Measurements from ENCODE around the gene SYNJ2. TPM values are rescaled to one million over a fixed set of nuclear protein-coding genes. Genes with fewer than 3 reads are reported as not detected.
A peak's percentile ranks its signal among the peaks of the same experiment; 100 is the strongest.

The SYNJ2 gene
- total RNA-seq, 5 donors from 2014 or later (not counting 1 experiment from before 2014, with no cell fraction given), result 20.0 to 37.0 (median 22.3) TPM

DNA sequence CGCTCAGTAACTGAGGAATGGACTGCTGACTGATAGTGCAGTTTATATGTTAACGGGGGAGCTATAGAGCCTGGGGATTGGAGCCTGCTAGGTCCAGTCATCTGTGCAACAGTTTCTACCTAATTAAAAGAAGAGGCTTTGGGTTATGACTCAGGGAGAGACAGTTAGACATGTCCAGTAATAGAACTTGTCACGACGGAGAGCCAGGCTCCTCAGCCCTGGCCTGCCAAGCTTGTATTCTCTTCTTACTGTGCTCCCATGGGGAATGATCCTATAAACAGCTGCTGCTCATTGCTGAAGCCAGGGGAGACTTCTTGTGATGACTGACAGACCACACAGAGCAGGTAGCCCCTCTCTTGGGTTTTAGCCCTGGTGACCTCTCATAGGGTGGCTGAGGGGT lies 69.3 kb downstream of the SYNJ2 start:
- H3K4me3 ChIP-seq (ENCODE audit: control insufficient read depth in 1 of 2, extremely low read depth in 1 of 2, low read length in 1 of 2), result no peak overlapping the region
- ChIA-PET POLR2A (no interaction called here), CTCF (interaction anchor here in 1 of 2 donors (0.7 kb wide), 1 partner anchor 10 kb away, joined by 3 read pairs; no protein-coding TSS in a partner anchor)
- H3K4me1 ChIP-seq (ENCODE audit: control insufficient read depth in 1 of 2, extremely low read depth in 1 of 2, insufficient read depth in 2 of 2, low read length in 2 of 2), result peaks cover 12 to 16% of the 10 kb centered on the region in 2 experiments
- no peaks in the 10 kb centered on the region for H3K27me3 Mint-ChIP-seq
- peaks cover 6 to 9% of the 10 kb centered on the region in 2 donors for H3K36me3 ChIP-seq (ENCODE audit: control insufficient read depth in 2 of 2, extremely low read depth in 1 of 2, insufficient read depth in 1 of 2, low read length in 1 of 2)
- DNase-seq, result no peak
- peaks cover 16 to 19% (median 19%) of the 10 kb centered on the region in 3 donors for H3K4me1 Mint-ChIP-seq
- no peak overlapping the region for H3K27ac Mint-ChIP-seq
- H3K27me3 ChIP-seq (replicated peaks in 1 of 2; ENCODE audit: control insufficient read depth in 2 of 2, extremely low read depth in 1 of 2, insufficient read depth in 2 of 2, low read length in 1 of 2), result no peaks in the 10 kb centered on the region
- WGBS (ENCODE audit: insufficient coverage), result 90% methylated on average over 3 of the region's 4 CpGs
- no peak for ATAC-seq (replicated peaks in 1 of 4)
- no peak overlapping the region for H3K4me3 Mint-ChIP-seq
- H3K9me3 Mint-ChIP-seq, result no peaks in the 10 kb centered on the region
- H3K27ac ChIP-seq (ENCODE audit: low read length), result no peak overlapping the region
- H3K9me3 ChIP-seq, result no peaks in the 10 kb centered on the region
- H3K36me3 Mint-ChIP-seq, result peaks cover 37% of the 10 kb centered on the region

DNA sequence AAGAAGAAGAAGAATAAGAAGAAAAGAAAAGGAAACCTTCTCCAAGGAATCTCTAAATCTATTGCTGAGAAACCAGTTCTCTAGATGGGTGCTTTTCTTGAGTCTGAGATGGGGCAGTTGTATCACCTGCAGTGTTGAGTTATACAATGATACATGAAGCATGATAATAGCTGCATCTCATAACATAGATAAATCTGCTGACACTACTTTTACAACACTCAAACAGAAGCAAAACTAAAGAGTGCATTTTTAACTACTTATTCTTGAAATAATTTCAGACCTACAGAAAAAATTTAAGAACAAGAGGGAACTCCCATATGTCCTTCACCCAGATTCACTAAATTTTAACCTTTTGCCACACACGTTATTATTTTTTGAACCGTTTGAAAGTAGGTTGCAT lies 70.3 kb downstream of the SYNJ2 start:
- Histone ChIP-seq H3K9me3 (no peaks in the 10 kb centered on the region), H3K4me3 (ENCODE audit: control insufficient read depth in 1 of 2, extremely low read depth in 1 of 2, low read length in 1 of 2) (no peak overlapping the region), H3K27ac (ENCODE audit: low read length) (no peak overlapping the region), H3K36me3 (ENCODE audit: control insufficient read depth in 2 of 2, extremely low read depth in 1 of 2, insufficient read depth in 1 of 2, low read length in 1 of 2) (peaks cover 9% of the 10 kb centered on the region in 2 donors), H3K4me1 (ENCODE audit: control insufficient read depth in 1 of 2, extremely low read depth in 1 of 2, insufficient read depth in 2 of 2, low read length in 2 of 2) (peaks cover 5 to 6% of the 10 kb centered on the region in 2 experiments), H3K27me3 (replicated peaks in 1 of 2; ENCODE audit: control insufficient read depth in 2 of 2, extremely low read depth in 1 of 2, insufficient read depth in 2 of 2, low read length in 1 of 2) (no peaks in the 10 kb centered on the region)
- Mint-ChIP-seq H3K9me3 (no peaks in the 10 kb centered on the region), H3K27ac (no peak overlapping the region), H3K27me3 (no peaks in the 10 kb centered on the region), H3K36me3 (peaks cover 33% of the 10 kb centered on the region), H3K4me3 (no peak overlapping the region), H3K4me1 (peaks cover 9 to 13% (median 9%) of the 10 kb centered on the region in 3 donors)
- ChIA-PET CTCF (no interaction called here), POLR2A (no interaction called here)
- no peak for DNase-seq
- WGBS (ENCODE audit: insufficient coverage), result 100% methylated on average over 2 of the region's 2 CpGs
- ATAC-seq (replicated peaks in 1 of 4), result no peak

GRCh38 chr6:158053377-158054313 lies 72.0 kb downstream of the SYNJ2 start:
- DNase-seq (no peak), ATAC-seq (replicated peaks in 1 of 4) (no peak)
- ChIA-PET POLR2A (interaction anchor here in 1 of 2 donors (0.8 kb wide), 1 partner anchor 11 kb away, joined by 3 read pairs; no protein-coding TSS in a partner anchor), CTCF (interaction anchor here in 1 of 2 donors (0.9 kb wide), 1 partner anchor 20 kb away, joined by 3 read pairs; no protein-coding TSS in a partner anchor)
- Mint-ChIP-seq H3K9me3 (no peaks in the 10 kb centered on the region), H3K36me3 (peaks cover 26% of the 10 kb centered on the region), H3K27me3 (no peaks in the 10 kb centered on the region), H3K4me1 (peaks cover 16 to 20% (median 18%) of the 10 kb centered on the region in 3 donors), H3K4me3 (no peak overlapping the region), H3K27ac (no peak overlapping the region)
- H3K27me3 ChIP-seq (replicated peaks in 1 of 2; ENCODE audit: control insufficient read depth in 2 of 2, extremely low read depth in 1 of 2, insufficient read depth in 2 of 2, low read length in 1 of 2), result no peaks in the 10 kb centered on the region
- H3K9me3 ChIP-seq, result no peaks in the 10 kb centered on the region
- H3K4me1 ChIP-seq (ENCODE audit: control insufficient read depth in 1 of 2, extremely low read depth in 1 of 2, insufficient read depth in 2 of 2, low read length in 2 of 2), result peaks cover 4 to 9% of the 10 kb centered on the region in 2 experiments
- H3K36me3 ChIP-seq (ENCODE audit: control insufficient read depth in 2 of 2, extremely low read depth in 1 of 2, insufficient read depth in 1 of 2, low read length in 1 of 2), result peaks cover 9% of the 10 kb centered on the region in 2 donors
- no peak overlapping the region for H3K27ac ChIP-seq (ENCODE audit: low read length)
- 75% methylated on average over 2 of the region's 2 CpGs for WGBS (ENCODE audit: insufficient coverage)
- no peak overlapping the region for H3K4me3 ChIP-seq (ENCODE audit: control insufficient read depth in 1 of 2, extremely low read depth in 1 of 2, low read length in 1 of 2)

DNA sequence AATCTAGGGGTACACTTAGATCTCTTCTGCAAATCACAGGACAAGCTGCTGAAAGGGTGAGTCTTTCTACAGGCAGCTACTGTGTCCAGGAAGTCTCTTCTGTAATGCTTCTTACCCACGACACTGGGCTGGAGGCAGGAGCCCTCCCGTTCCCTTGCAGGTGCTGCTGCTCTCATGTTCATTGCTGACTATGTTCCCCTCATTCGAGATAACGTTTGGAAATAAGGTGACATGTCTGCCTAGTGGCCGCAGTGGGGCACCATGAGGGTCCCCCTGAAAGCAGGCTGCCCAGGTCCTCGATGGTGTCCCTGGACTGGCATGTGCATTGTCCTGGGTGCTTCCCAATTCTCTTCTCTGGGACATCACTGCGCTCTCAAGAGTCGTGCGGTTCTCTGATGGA lies 74.7 kb downstream of the SYNJ2 start:
- peaks cover 24 to 35% of the 10 kb centered on the region in 2 experiments for H3K4me1 ChIP-seq (ENCODE audit: control insufficient read depth in 1 of 2, extremely low read depth in 1 of 2, insufficient read depth in 2 of 2, low read length in 2 of 2)
- ChIA-PET CTCF (no interaction called here), POLR2A (no interaction called here)
- peaks cover 28 to 33% (median 30%) of the 10 kb centered on the region in 3 donors for H3K4me1 Mint-ChIP-seq
- no peaks in the 10 kb centered on the region for H3K9me3 Mint-ChIP-seq
- H3K4me3 Mint-ChIP-seq, result no peak overlapping the region
- no peak overlapping the region for H3K4me3 ChIP-seq (ENCODE audit: control insufficient read depth in 1 of 2, extremely low read depth in 1 of 2, low read length in 1 of 2)
- no peaks in the 10 kb centered on the region for H3K27me3 Mint-ChIP-seq
- no peaks in the 10 kb centered on the region for H3K9me3 ChIP-seq
- H3K27ac Mint-ChIP-seq, result peak overlapping the region in 1 of 2 donors; percentile 66
- no peaks in the 10 kb centered on the region for H3K27me3 ChIP-seq (replicated peaks in 1 of 2; ENCODE audit: control insufficient read depth in 2 of 2, extremely low read depth in 1 of 2, insufficient read depth in 2 of 2, low read length in 1 of 2)
- peaks cover 0 to 7% of the 10 kb centered on the region in 2 donors for H3K36me3 ChIP-seq (ENCODE audit: control insufficient read depth in 2 of 2, extremely low read depth in 1 of 2, insufficient read depth in 1 of 2, low read length in 1 of 2)
- no peak for DNase-seq
- H3K27ac ChIP-seq (ENCODE audit: low read length), result no peak overlapping the region
- H3K36me3 Mint-ChIP-seq, result peaks cover 17% of the 10 kb centered on the region
- WGBS (ENCODE audit: insufficient coverage), result 93% methylated on average over 6 of the region's 9 CpGs
- ATAC-seq (replicated peaks in 1 of 4), result no peak

- peaks cover 17% of the 10 kb centered on the region for H3K36me3 Mint-ChIP-seq
- H3K4me1 Mint-ChIP-seq, result peaks cover 28 to 33% (median 30%) of the 10 kb centered on the region in 3 donors
These were observed 75.1 kb downstream of the SYNJ2 start for GRCh38 chr6:158056804-158057203.

GRCh38 chr6:158057213-158057987 lies 75.7 kb downstream of the SYNJ2 start:
- peak overlapping the region in 1 of 3 donors; percentile 5 for H3K4me3 Mint-ChIP-seq
- peaks cover 17% of the 10 kb centered on the region for H3K36me3 Mint-ChIP-seq
- ChIA-PET CTCF (interaction anchor here (0.6 to 1.6 kb wide), 3 partner anchors 15 to 31 kb away, joined by 3 to 5 read pairs (median 5); no protein-coding TSS in a partner anchor), POLR2A (interaction anchor here in 1 of 2 donors (0.6 kb wide), 1 partner anchor 576 kb away, joined by 3 read pairs; no protein-coding TSS in a partner anchor)
- H3K27me3 ChIP-seq (replicated peaks in 1 of 2; ENCODE audit: control insufficient read depth in 2 of 2, extremely low read depth in 1 of 2, insufficient read depth in 2 of 2, low read length in 1 of 2), result no peaks in the 10 kb centered on the region
- 77% methylated on average over 11 of the region's 21 CpGs for WGBS (ENCODE audit: insufficient coverage)
- no peak overlapping the region for H3K4me3 ChIP-seq (ENCODE audit: control insufficient read depth in 1 of 2, extremely low read depth in 1 of 2, low read length in 1 of 2)
- H3K9me3 Mint-ChIP-seq, result no peaks in the 10 kb centered on the region
- peak in 1 of 35 experiments; percentile 16 for DNase-seq
- peaks cover 0 to 10% of the 10 kb centered on the region in 2 donors for H3K36me3 ChIP-seq (ENCODE audit: control insufficient read depth in 2 of 2, extremely low read depth in 1 of 2, insufficient read depth in 1 of 2, low read length in 1 of 2)
- H3K27me3 Mint-ChIP-seq, result no peaks in the 10 kb centered on the region
- H3K27ac ChIP-seq (ENCODE audit: low read length), result peak overlapping the region; percentile 29
- H3K4me1 ChIP-seq (ENCODE audit: control insufficient read depth in 1 of 2, extremely low read depth in 1 of 2, insufficient read depth in 2 of 2, low read length in 2 of 2), result peaks cover 24 to 35% of the 10 kb centered on the region in 2 experiments
- peaks cover 28 to 33% (median 30%) of the 10 kb centered on the region in 3 donors for H3K4me1 Mint-ChIP-seq
- no peak for ATAC-seq (replicated peaks in 1 of 4)
- peak overlapping the region; percentile 79 to 81 for H3K27ac Mint-ChIP-seq
- H3K9me3 ChIP-seq, result no peaks in the 10 kb centered on the region

More at GRCh38 chr6:158056804-158057203, 75.1 kb downstream of the SYNJ2 start:
- Mint-ChIP-seq H3K27me3 (no peaks in the 10 kb centered on the region), H3K27ac (no peak overlapping the region), H3K4me3 (no peak overlapping the region), H3K9me3 (no peaks in the 10 kb centered on the region)
- H3K27me3 ChIP-seq (replicated peaks in 1 of 2; ENCODE audit: control insufficient read depth in 2 of 2, extremely low read depth in 1 of 2, insufficient read depth in 2 of 2, low read length in 1 of 2), result no peaks in the 10 kb centered on the region
- POLR2A ChIA-PET, result no interaction called here
- H3K9me3 ChIP-seq, result no peaks in the 10 kb centered on the region
- DNase-seq (no peak), ATAC-seq (replicated peaks in 1 of 4) (no peak)
- WGBS (ENCODE audit: insufficient coverage), result 100% methylated on average over 2 of the region's 9 CpGs
- no peak overlapping the region for H3K4me3 ChIP-seq (ENCODE audit: control insufficient read depth in 1 of 2, extremely low read depth in 1 of 2, low read length in 1 of 2)
- H3K4me1 ChIP-seq (ENCODE audit: control insufficient read depth in 1 of 2, extremely low read depth in 1 of 2, insufficient read depth in 2 of 2, low read length in 2 of 2), result peaks cover 24 to 35% of the 10 kb centered on the region in 2 experiments
- H3K27ac ChIP-seq (ENCODE audit: low read length), result no peak overlapping the region
- CTCF ChIA-PET, result no interaction called here
- H3K36me3 ChIP-seq (ENCODE audit: control insufficient read depth in 2 of 2, extremely low read depth in 1 of 2, insufficient read depth in 1 of 2, low read length in 1 of 2), result peaks cover 0 to 7% of the 10 kb centered on the region in 2 donors

Measured in T-cell (primary cell).